Prostate gland (tissue), 2 donors: ENCODE results near the gene MKRN2. TPM values are rescaled to one million over a fixed set of nuclear protein-coding genes. Genes with fewer than 3 reads are reported as not detected.

Source experiments
- DNase-seq: peaks from one replicate; pipeline ENCODE4 v3.0.0-alpha.2; 2019; ENCODE audit warnings: low spot score
- H3K27ac ChIP-seq, 2 donors: fragments of 200-600 bp; sonication (generic); 2 replicates each; pipeline ENCODE4 v1.5.1; 2017 to 2019
- H3K27me3 ChIP-seq: fragments of 200-600 bp; sonication (generic); replicated peaks from 2 replicates; pipeline ENCODE4 v1.5.1; 2019; ENCODE audit not compliant: insufficient read depth
- H3K36me3 ChIP-seq, 2 donors: fragments of 200-600 bp; sonication (generic); 1 replicate in 1 of 2; 2 replicates in 1 of 2; pipeline versions ENCODE4 v1.5.1 to v1.8.1; 2017 to 2019
- H3K4me1 ChIP-seq: fragments of 200-600 bp; sonication (generic); replicated peaks from 2 replicates; pipeline ENCODE4 v1.5.1; 2019
- H3K4me3 ChIP-seq, 2 donors: fragments of 200-600 bp; sonication (generic); 2 replicates each; pipeline ENCODE4 v1.5.1; 2017 to 2019
- H3K9me3 ChIP-seq: fragments of 200-600 bp; sonication (generic); 2 replicates; pipeline ENCODE4 v1.5.1; 2017
- CTCF ChIP-seq, 4 experiments: fragments of 200-600 bp in 2 of 4; fragments of 450-650 bp in 2 of 4; sonication (generic) in 2 of 4; IDR thresholded peaks; 1 replicate in 3 of 4; 2 replicates in 1 of 4; pipeline ENCODE4 v1.5.1; 2016 to 2019; ENCODE audit warnings: antibody characterized with exemption in 4 of 4, mild to moderate bottlenecking in 2 of 4, moderate library complexity in 2 of 4
- POLR2A ChIP-seq: fragments of 450-650 bp; IDR thresholded peaks from one replicate; pipeline ENCODE4 v1.6.1; 2016; ENCODE audit warnings: antibody characterized with exemption, mild to moderate bottlenecking
- POLR2AphosphoS5 ChIP-seq: sonication (generic); formaldehyde crosslinking; IDR thresholded peaks from one replicate; pipeline ENCODE4 v1.6.1; 2017; ENCODE audit warnings: antibody characterized with exemption
- WGBS: methylation state at CpG from one replicate; pipeline ENCODE4 v1.1.5; 2018; 5-methylcytosine and 5-hydroxymethylcytosine counted together
- intact Hi-C: fragments of 100-400 bp; cut with DNase I; formaldehyde crosslinking; loops from one replicate; pipeline ENCODE4 v1.14.2; 2022
- total RNA-seq, 2 donors: library from RNA; depleted of rRNA; stranded (reverse); fragments of >200 nt; gene quantifications; one replicate each; pipeline ENCODE4 v1.1.0, GENCODE V29; 2016

The MKRN2 gene
- total RNA-seq, 2 donors from 2014 or later, result 22.2 to 54.5 TPM

GRCh38 chr3:12518261-12519028 is 38.4 kb upstream of the MKRN2 start:
- WGBS, result 85% methylated on average over 6 of the region's 6 CpGs
- intact Hi-C loops, result no loop called here

GRCh38 chr3:12521010-12521409 is 35.9 kb upstream of the MKRN2 start:
- TF ChIP-seq CTCF (IDR thresholded peaks at IDR 0.05) (no peak), POLR2AphosphoS5 (no peak), POLR2A (no peak)
- intact Hi-C loops, result no loop called here
- no peaks in the 10 kb centered on the region for H3K36me3 ChIP-seq
- no peaks in the 10 kb centered on the region for H3K27me3 ChIP-seq
- H3K27ac ChIP-seq, result no peak overlapping the region
- WGBS, result 98% methylated on average over 2 of the region's 2 CpGs
- H3K4me3 ChIP-seq, result no peak overlapping the region
- no peaks in the 10 kb centered on the region for H3K4me1 ChIP-seq
- DNase-seq, result no peak
- no peaks in the 10 kb centered on the region for H3K9me3 ChIP-seq

More at GRCh38 chr3:12518261-12519028, 38.4 kb upstream of the MKRN2 start:
- H3K36me3 ChIP-seq, result no peaks in the 10 kb centered on the region
- no peaks in the 10 kb centered on the region for H3K9me3 ChIP-seq
- TF ChIP-seq POLR2AphosphoS5 (no peak), CTCF (IDR thresholded peaks at IDR 0.05) (no peak), POLR2A (no peak)
- H3K4me1 ChIP-seq, result no peaks in the 10 kb centered on the region
- no peaks in the 10 kb centered on the region for H3K27me3 ChIP-seq
- no peak for DNase-seq
- no peak overlapping the region for H3K4me3 ChIP-seq
- H3K27ac ChIP-seq, result no peak overlapping the region

GRCh38 chr3:12522721-12523120 is 34.2 kb upstream of the MKRN2 start:
- Histone ChIP-seq H3K27ac (no peak overlapping the region), H3K4me3 (no peak overlapping the region), H3K36me3 (no peaks in the 10 kb centered on the region), H3K27me3 (no peaks in the 10 kb centered on the region), H3K4me1 (no peaks in the 10 kb centered on the region), H3K9me3 (no peaks in the 10 kb centered on the region)
- intact Hi-C loops, result no loop called here
- TF ChIP-seq POLR2AphosphoS5, result no peak
- no peak for TF ChIP-seq CTCF (IDR thresholded peaks at IDR 0.05)
- TF ChIP-seq POLR2A, result no peak
- WGBS, result 84% methylated on average over 1 of the region's 1 CpG
- no peak for DNase-seq

- DNase-seq, result no peak
- 96% methylated on average over 3 of the region's 3 CpGs for WGBS
- TF ChIP-seq CTCF (IDR thresholded peaks at IDR 0.05) (no peak), POLR2AphosphoS5 (no peak), POLR2A (no peak)
- Histone ChIP-seq H3K27me3 (no peaks in the 10 kb centered on the region), H3K4me3 (no peak overlapping the region), H3K36me3 (no peaks in the 10 kb centered on the region), H3K27ac (no peak overlapping the region), H3K4me1 (no peaks in the 10 kb centered on the region), H3K9me3 (no peaks in the 10 kb centered on the region)
- intact Hi-C loops, result no loop called here
Measured at GRCh38 chr3:12527757-12528143, 29.1 kb upstream of the MKRN2 start.

GRCh38 chr3:12532182-12532581 is 24.7 kb upstream of the MKRN2 start:
- H3K36me3 ChIP-seq, result no peaks in the 10 kb centered on the region
- H3K4me3 ChIP-seq, result no peak overlapping the region
- no peak for TF ChIP-seq POLR2A
- TF ChIP-seq POLR2AphosphoS5, result no peak
- TF ChIP-seq CTCF (IDR thresholded peaks at IDR 0.05), result no peak
- H3K4me1 ChIP-seq, result no peaks in the 10 kb centered on the region
- WGBS, result 79% methylated on average over 5 of the region's 5 CpGs
- no peaks in the 10 kb centered on the region for H3K27me3 ChIP-seq
- intact Hi-C loops, result no loop called here
- no peak overlapping the region for H3K27ac ChIP-seq
- no peaks in the 10 kb centered on the region for H3K9me3 ChIP-seq
- no peak for DNase-seq
